OCI-LY3 (cell line): ENCODE results near the gene STRA6.

ENCODE experiments used
- H2AFZ ChIP-seq: fragments of 200-600, 300-600 bp; shearing (Covaris generic); 2 replicates; pipeline ENCODE4 v1.6.0; 2014; ENCODE audit warnings: antibody characterized with exemption, low read depth, low read length
- H3K27ac ChIP-seq: fragments of 200-600, 300-600 bp; sonication (generic); 2 replicates; pipeline ENCODE4 v1.5.1; 2014; ENCODE audit warnings: mild to moderate bottlenecking, low read length, moderate library complexity, mixed read lengths
- H3K27me3 ChIP-seq: fragments of 200-600, 300-600 bp; sonication (generic); 2 replicates; pipeline ENCODE4 v1.6.1; 2014; ENCODE audit warnings: low read depth, low read length, mixed read lengths
- H3K36me3 ChIP-seq: fragments of 200-600, 300-600 bp; sonication (generic); replicated peaks from 2 replicates; pipeline ENCODE3; 2014; ENCODE audit warnings: low read depth, low read length, mixed read lengths
- H3K4me1 ChIP-seq: fragments of 300-600, 200-600 bp; sonication (generic); 2 replicates; pipeline ENCODE4 v1.6.1; 2014; ENCODE audit warnings: low read length, mixed read lengths
- H3K4me2 ChIP-seq: fragments of 200-600, 300-600 bp; sonication (generic); 2 replicates; pipeline ENCODE4 v1.6.1; 2014; ENCODE audit warnings: low read length, mixed read lengths
- H3K4me3 ChIP-seq: fragments of 300-600, 200-600 bp; sonication (generic); 2 replicates; pipeline ENCODE4 v1.5.1; 2014; ENCODE audit warnings: antibody characterized with exemption, mild to moderate bottlenecking, low read length, moderate library complexity
- H3K79me2 ChIP-seq: fragments of 300-600, 200-600 bp; shearing (Covaris generic); 2 replicates; pipeline ENCODE4 v1.6.1; 2014; ENCODE audit warnings: mild to moderate bottlenecking, low read length, mixed read lengths
- H3K9ac ChIP-seq: fragments of 300-600, 200-600 bp; shearing (Covaris generic); 2 replicates; pipeline ENCODE4 v1.6.0; 2014; ENCODE audit warnings: mild to moderate bottlenecking, low read length, moderate library complexity
- H3K9me3 ChIP-seq: fragments of 200-600, 300-600 bp; shearing (Covaris generic); 2 replicates; pipeline ENCODE4 v1.6.1; 2014; ENCODE audit warnings: low read length, mixed read lengths; ENCODE audit not compliant: insufficient read depth
- H4K20me1 ChIP-seq: fragments of 200-600, 300-600 bp; sonication (generic); 2 replicates; pipeline ENCODE4 v1.6.1; 2016; ENCODE audit warnings: low read length, mixed read lengths; ENCODE audit not compliant: insufficient read depth
- EZH2phosphoT487 ChIP-seq: fragments of 200-600 bp; shearing (Covaris generic); IDR thresholded peaks from 2 replicates; pipeline ENCODE4 v1.6.1; 2018; ENCODE audit warnings: antibody characterized with exemption, mixed run types, low read depth
- TF ChIP-seq, protein P1 (sequence below): fragments of 200-600, 300-600 bp; sonication (generic); IDR thresholded peaks from 2 replicates; pipeline ENCODE4 v1.5.1; 2014; ENCODE audit warnings: antibody characterized with exemption, low read length, low read depth

Gene STRA6

DNA sequence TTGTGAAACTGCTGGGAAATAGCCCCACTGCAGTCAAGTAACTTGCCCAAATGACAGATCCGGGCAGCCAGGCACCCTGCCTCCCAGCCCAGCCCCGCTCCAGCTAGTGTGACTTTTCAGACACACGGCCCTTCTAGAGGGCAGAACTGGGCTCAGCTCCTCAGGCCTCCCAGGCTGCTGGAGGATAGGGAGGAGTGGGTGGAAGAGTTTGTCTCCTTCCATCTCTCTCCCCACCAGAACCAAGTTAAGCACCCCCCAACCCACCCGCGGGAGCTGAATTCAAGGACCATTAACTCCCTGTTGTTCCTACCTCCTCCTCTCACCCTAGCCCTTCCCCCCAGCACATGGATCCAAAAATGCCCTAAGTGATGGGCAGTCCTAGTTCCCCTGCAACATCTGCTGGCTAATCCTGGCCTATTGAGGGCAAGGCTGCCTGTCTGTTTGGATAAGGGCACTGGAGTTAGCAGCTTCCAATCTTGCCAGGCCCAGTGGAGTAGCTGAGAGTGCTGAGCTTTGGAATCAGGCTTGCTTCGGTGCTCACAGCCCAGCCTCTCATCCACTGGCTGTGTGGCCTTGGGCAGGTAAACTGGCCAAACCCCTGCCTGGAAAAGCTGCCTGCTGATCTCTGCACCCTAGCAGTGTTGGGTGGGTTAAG lies 36.6 kb upstream of the STRA6 start:
- Histone ChIP-seq H3K4me1 (peaks cover 4% of the 10 kb centered on the region; the same call in 1 of the 2 replicates), H3K4me2 (no peak overlapping the region)
- TF ChIP-seq, protein P1, sequence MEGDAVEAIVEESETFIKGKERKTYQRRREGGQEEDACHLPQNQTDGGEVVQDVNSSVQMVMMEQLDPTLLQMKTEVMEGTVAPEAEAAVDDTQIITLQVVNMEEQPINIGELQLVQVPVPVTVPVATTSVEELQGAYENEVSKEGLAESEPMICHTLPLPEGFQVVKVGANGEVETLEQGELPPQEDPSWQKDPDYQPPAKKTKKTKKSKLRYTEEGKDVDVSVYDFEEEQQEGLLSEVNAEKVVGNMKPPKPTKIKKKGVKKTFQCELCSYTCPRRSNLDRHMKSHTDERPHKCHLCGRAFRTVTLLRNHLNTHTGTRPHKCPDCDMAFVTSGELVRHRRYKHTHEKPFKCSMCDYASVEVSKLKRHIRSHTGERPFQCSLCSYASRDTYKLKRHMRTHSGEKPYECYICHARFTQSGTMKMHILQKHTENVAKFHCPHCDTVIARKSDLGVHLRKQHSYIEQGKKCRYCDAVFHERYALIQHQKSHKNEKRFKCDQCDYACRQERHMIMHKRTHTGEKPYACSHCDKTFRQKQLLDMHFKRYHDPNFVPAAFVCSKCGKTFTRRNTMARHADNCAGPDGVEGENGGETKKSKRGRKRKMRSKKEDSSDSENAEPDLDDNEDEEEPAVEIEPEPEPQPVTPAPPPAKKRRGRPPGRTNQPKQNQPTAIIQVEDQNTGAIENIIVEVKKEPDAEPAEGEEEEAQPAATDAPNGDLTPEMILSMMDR = no peak
- no peak for TF ChIP-seq EZH2phosphoT487

DNA sequence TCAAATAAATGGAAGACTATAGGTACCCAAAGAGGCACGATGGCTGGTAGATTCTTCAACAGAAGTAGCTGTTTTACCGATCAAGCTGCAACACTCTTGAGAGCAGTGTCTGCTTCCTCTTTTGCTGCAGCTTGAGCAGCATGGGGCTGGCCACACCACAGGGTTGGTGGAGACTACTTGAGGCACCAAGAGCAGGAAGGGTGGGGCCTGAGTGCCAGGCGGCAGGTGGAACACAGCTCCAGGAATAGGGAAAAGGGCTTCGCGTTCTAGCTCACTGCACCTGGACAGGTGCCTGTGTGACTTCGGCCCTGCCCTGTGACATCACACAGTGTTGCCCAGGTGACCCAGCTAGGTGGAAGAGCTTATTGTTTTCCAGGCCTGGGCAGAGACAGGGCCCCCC lies 33.4 kb upstream of the STRA6 start, which contains the start of gene CCDC33:
CCDC33 (plus strand) TSS at position 365 of the 400 bp plus-strand sequence. CDS start 394 bp downstream, outside the sequence.
- Histone ChIP-seq H3K4me2 (no peak within 1 kb of the TSS), H3K27me3 (peaks cover 20% of the 10 kb centered on the region; the same call in 1 of the 2 replicates)

More for the DNA sequence above, 36.6 kb upstream of the STRA6 start:
- Histone ChIP-seq H2AFZ (no peak overlapping the region), H3K9me3 (no peaks in the 10 kb centered on the region), H3K79me2 (no peaks in the 10 kb centered on the region), H3K9ac (no peak overlapping the region), H3K27ac (no peak overlapping the region), H3K36me3 (no peaks in the 10 kb centered on the region), H3K27me3 (peaks cover 15% of the 10 kb centered on the region; the same call in 1 of the 2 replicates), H4K20me1 (no peaks in the 10 kb centered on the region), H3K4me3 (no peak overlapping the region)

DNA sequence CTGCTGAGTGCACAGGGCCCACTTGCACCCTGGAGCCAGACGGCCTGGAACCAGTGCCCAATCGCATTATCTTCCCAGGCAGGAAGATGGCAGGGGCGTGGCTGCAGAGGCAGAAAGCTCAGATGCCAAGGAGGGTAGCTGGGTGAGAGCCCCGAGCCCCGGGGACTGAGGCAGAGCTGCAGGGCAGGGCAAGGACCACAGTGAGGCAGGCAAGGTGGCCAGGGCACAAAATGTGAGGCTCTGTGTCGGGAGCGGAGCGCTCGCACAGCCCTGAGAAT lies 31.9 kb upstream of the STRA6 start:
- H3K27ac ChIP-seq = no peak overlapping the region

More for the DNA sequence above, 33.4 kb upstream of the STRA6 start, which contains the start of gene CCDC33:
- no peaks in the 10 kb centered on the region for H3K9me3 ChIP-seq
- H3K27ac ChIP-seq = no peak within 1 kb of the TSS
- H4K20me1 ChIP-seq = no peaks in the 10 kb centered on the region
- no peaks in the 10 kb centered on the region for H3K36me3 ChIP-seq
- H3K9ac ChIP-seq = no peak within 1 kb of the TSS
- no peak within 1 kb of the TSS for H3K4me3 ChIP-seq
- no peak for TF ChIP-seq EZH2phosphoT487
- TF ChIP-seq, protein P1 = no peak
- H2AFZ ChIP-seq = no peak within 1 kb of the TSS
- peaks cover 4% of the 10 kb centered on the region; the same call in 1 of the 2 replicates for H3K4me1 ChIP-seq
- no peaks in the 10 kb centered on the region for H3K79me2 ChIP-seq

DNA sequence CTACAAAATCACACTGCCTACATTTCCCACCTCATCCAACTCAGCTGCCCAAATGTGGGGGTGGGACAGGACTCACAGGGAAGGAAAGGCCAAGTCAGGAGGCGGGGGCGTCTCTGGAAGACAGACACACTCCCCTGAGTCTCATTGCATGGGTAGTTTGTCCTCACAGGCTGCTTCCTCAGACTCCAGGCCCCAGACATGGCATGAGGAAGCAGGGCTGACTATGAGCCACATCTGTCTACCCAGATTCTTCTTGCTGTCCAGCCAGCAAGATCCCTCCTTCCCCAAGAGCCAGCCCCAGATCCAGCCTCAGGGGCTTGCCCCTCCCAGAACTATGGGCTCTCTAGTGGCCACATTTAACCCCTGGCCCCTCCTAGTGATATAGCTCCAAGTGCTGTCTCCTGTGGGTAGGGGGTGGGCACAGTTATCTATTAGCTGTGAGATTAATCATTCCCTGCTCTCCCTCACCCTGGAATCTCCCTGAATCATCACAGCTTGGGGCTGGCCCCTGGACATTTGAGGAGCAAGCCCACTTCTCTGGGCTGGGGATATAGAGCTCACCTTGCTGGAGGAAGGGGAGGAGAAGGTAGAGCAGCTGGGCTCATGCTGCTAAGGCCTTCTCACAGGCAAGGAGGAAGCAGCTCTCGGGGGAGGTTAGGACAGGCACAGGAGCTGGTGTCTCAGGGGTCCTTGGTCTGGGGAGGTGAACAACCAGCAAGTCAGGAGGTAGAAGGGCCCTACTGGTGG lies 31.4 kb upstream of the STRA6 start:
- H3K27ac ChIP-seq = no peak overlapping the region
- H4K20me1 ChIP-seq = no peaks in the 10 kb centered on the region
- peaks cover 31% of the 10 kb centered on the region; the same call in 1 of the 2 replicates for H3K27me3 ChIP-seq
- H3K4me2 ChIP-seq = no peak overlapping the region
- TF ChIP-seq EZH2phosphoT487 = no peak
- TF ChIP-seq, protein P1 = no peak
- H3K4me1 ChIP-seq = peaks cover 4% of the 10 kb centered on the region; the same call in 1 of the 2 replicates
- no peak overlapping the region for H3K4me3 ChIP-seq
- no peak overlapping the region for H3K9ac ChIP-seq
- H3K36me3 ChIP-seq = no peaks in the 10 kb centered on the region
- H2AFZ ChIP-seq = no peak overlapping the region
- no peaks in the 10 kb centered on the region for H3K79me2 ChIP-seq
- no peaks in the 10 kb centered on the region for H3K9me3 ChIP-seq

More for the DNA sequence above, 31.9 kb upstream of the STRA6 start:
- no peaks in the 10 kb centered on the region for H3K36me3 ChIP-seq
- peaks cover 4% of the 10 kb centered on the region; the same call in 1 of the 2 replicates for H3K4me1 ChIP-seq
- no peaks in the 10 kb centered on the region for H4K20me1 ChIP-seq
- H3K9me3 ChIP-seq = no peaks in the 10 kb centered on the region
- no peak overlapping the region for H3K4me2 ChIP-seq
- no peaks in the 10 kb centered on the region for H3K79me2 ChIP-seq
- H3K9ac ChIP-seq = no peak overlapping the region
- no peak overlapping the region for H3K4me3 ChIP-seq
- H2AFZ ChIP-seq = no peak overlapping the region
- H3K27me3 ChIP-seq = peaks cover 31% of the 10 kb centered on the region; the same call in 1 of the 2 replicates
- TF ChIP-seq, protein P1 = no peak
- no peak for TF ChIP-seq EZH2phosphoT487
